ENCODE results near the gene ZNF280B. TPM values are rescaled to one million over a fixed set of nuclear protein-coding genes. Genes with fewer than 3 reads are reported as not detected.

The ZNF280B gene
- total and polyA plus RNA-seq, 2 of the 13 experiments (the other 11 are each of a cell fraction or from before 2014, with no cell fraction given): 3.7 to 3.9 TPM

- Histone ChIP-seq H3K4me2 (ENCODE audit: low read depth, low read length) (no peak overlapping the region), H3K4me1 (ENCODE audit: insufficient read depth, low read length) (peaks cover 28% of the 10 kb centered on the region), H3K9me3 (ENCODE audit: low read length) (no peaks in the 10 kb centered on the region), H3K4me3 (replicated peaks in 1 of 3; ENCODE audit: insufficient read depth in 1 of 3, low read depth in 2 of 3, low read length in 3 of 3) (no peak overlapping the region), H3K36me3 (replicated peaks in 1 of 2; ENCODE audit: control insufficient read depth in 1 of 2, insufficient read depth in 2 of 2, low read length in 2 of 2) (no peaks in the 10 kb centered on the region), H3K27ac (ENCODE audit: extremely low read length, insufficient read depth, low read length) (no peak overlapping the region), H3K27me3 (ENCODE audit: control insufficient read depth in 1 of 2, insufficient read depth in 2 of 2, low read length in 2 of 2) (no peaks in the 10 kb centered on the region), H3K79me2 (ENCODE audit: insufficient read depth, low read length) (no peaks in the 10 kb centered on the region), H2AFZ (ENCODE audit: low read length) (no peak overlapping the region), H4K20me1 (ENCODE audit: insufficient read depth, low read length) (no peaks in the 10 kb centered on the region), H3K9ac (ENCODE audit: insufficient read depth, low read depth, low read length) (no peak overlapping the region)
- WGBS (ENCODE audit: low lambda C conversion rate): 94% methylated on average over 2 of the region's 2 CpGs
- in situ Hi-C loops (cut with HindIII; ENCODE audit: extremely low pct_ligation_motif_present, low pct_unique_long_range_greater_than_20kb): no loop called here
- ATAC-seq (no peak), FAIRE-seq (no peak), DNase-seq (ENCODE audit: low spot score) (no peak)
- POLR2A ChIA-PET: no interaction called here
- intact Hi-C loops (cut with micrococcal nuclease; ENCODE audit: unreplicated experiment): no loop called here
- BruUV-seq (replicated peaks): no TSS peak
- TF ChIP-seq ZBTB33 (CRISPR knock-in tag; IDR thresholded peaks at IDR 0.05) (no peak), ZNF709 (CRISPR knock-in tag; IDR thresholded peaks at IDR 0.05) (no peak)
- CTCF ChIA-PET (ENCODE audit: low intra/inter-chr PET ratio, low total read pairs): no interaction called here
Observed at GRCh38 chr22:22479116-22479515, 29.4 kb downstream of the ZNF280B start.

GRCh38 chr22:22478470-22478869, 30.1 kb downstream of the ZNF280B start:
- H3K4me3 ChIP-seq (replicated peaks in 1 of 3; ENCODE audit: insufficient read depth in 1 of 3, low read depth in 2 of 3, low read length in 3 of 3): no peak overlapping the region
- DNase-seq (ENCODE audit: low spot score) (no peak), FAIRE-seq (no peak), ATAC-seq (no peak)
- ChIA-PET CTCF (ENCODE audit: low intra/inter-chr PET ratio, low total read pairs) (no interaction called here), POLR2A (no interaction called here)
- H4K20me1 ChIP-seq (ENCODE audit: insufficient read depth, low read length): no peaks in the 10 kb centered on the region
- no peaks in the 10 kb centered on the region for H3K9me3 ChIP-seq (ENCODE audit: low read length)
- no peaks in the 10 kb centered on the region for H3K27me3 ChIP-seq (ENCODE audit: control insufficient read depth in 1 of 2, insufficient read depth in 2 of 2, low read length in 2 of 2)
- H3K36me3 ChIP-seq (replicated peaks in 1 of 2; ENCODE audit: control insufficient read depth in 1 of 2, insufficient read depth in 2 of 2, low read length in 2 of 2): no peaks in the 10 kb centered on the region
- no peak overlapping the region for H3K4me2 ChIP-seq (ENCODE audit: low read depth, low read length)
- no TSS peak for BruUV-seq (replicated peaks)
- H3K4me1 ChIP-seq (ENCODE audit: insufficient read depth, low read length): peaks cover 28% of the 10 kb centered on the region
- intact Hi-C loops (cut with micrococcal nuclease; ENCODE audit: unreplicated experiment): no loop called here
- in situ Hi-C loops (cut with HindIII; ENCODE audit: extremely low pct_ligation_motif_present, low pct_unique_long_range_greater_than_20kb): no loop called here
- H3K9ac ChIP-seq (ENCODE audit: insufficient read depth, low read depth, low read length): no peak overlapping the region
- H2AFZ ChIP-seq (ENCODE audit: low read length): no peak overlapping the region
- TF ChIP-seq SNAI1 (CRISPR knock-in tag; IDR thresholded peaks at IDR 0.05; ENCODE audit: borderline replicate concordance): no peak
- TF ChIP-seq HOXA9 (CRISPR knock-in tag; IDR thresholded peaks at IDR 0.05; ENCODE audit: borderline replicate concordance): no peak
- no peak for TF ChIP-seq ARNT (IDR thresholded peaks at IDR 0.05)
- TF ChIP-seq ZSCAN22 (CRISPR knock-in tag; IDR thresholded peaks at IDR 0.05): no peak
- TF ChIP-seq NR2F2 (IDR thresholded peaks at IDR 0.05; ENCODE audit: borderline replicate concordance, low read depth): no peak
- no peak for TF ChIP-seq CEBPG (CRISPR knock-in tag; IDR thresholded peaks at IDR 0.05)
- no peak for TF ChIP-seq ZNF468 (CRISPR knock-in tag; IDR thresholded peaks at IDR 0.05)
- TF ChIP-seq YEATS4 (CRISPR knock-in tag; IDR thresholded peaks at IDR 0.05; ENCODE audit: borderline replicate concordance): no peak
- no peak for TF ChIP-seq DR1 (CRISPR knock-in tag; IDR thresholded peaks at IDR 0.05)
- TF ChIP-seq ZBTB8A (CRISPR knock-in tag; IDR thresholded peaks at IDR 0.05; ENCODE audit: borderline replicate concordance, low read depth): no peak
- no peak for TF ChIP-seq RNF219 (CRISPR knock-in tag; IDR thresholded peaks at IDR 0.05)
- H3K27ac ChIP-seq (ENCODE audit: extremely low read length, insufficient read depth, low read length): no peak overlapping the region
- H3K79me2 ChIP-seq (ENCODE audit: insufficient read depth, low read length): no peaks in the 10 kb centered on the region

Data from HepG2 (cell line).